Measurements from ENCODE around the gene RNF13. TPM values are rescaled to one million over a fixed set of nuclear protein-coding genes. Genes with fewer than 3 reads are reported as not detected.

RNF13 gene
- total RNA-seq, 2 donors from 2014 or later, result 41.3 to 49.1 TPM

DNA sequence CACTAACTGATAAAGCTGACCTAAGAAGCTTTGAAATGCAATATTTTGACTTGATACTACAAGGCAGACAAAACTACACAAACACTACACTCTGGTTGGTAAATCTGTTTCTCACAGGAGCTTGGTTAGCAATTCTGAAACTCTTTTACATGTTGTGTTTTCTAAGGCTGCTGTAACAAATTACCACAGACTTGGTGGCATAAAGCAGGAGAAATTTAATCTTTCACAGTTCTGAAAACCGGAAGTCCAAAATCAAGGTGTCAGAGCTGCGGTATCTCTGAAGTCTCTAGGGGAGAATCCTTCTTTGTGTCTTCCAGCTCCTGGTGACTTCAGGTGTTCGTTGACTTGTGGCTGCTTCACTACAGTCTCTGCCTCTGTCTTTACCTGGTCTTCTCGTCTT lies 170.6 kb downstream of the RNF13 start:
- Histone ChIP-seq H3K36me3 (no peaks in the 10 kb centered on the region), H3K9ac (ENCODE audit: low read depth in 2 of 2, low read length in 2 of 2) (no peak overlapping the region), H3K9me3 (no peaks in the 10 kb centered on the region), H3K27me3 (no peaks in the 10 kb centered on the region), H3K27ac (no peak overlapping the region), H3K4me3 (no peak overlapping the region), H3K4me1 (no peaks in the 10 kb centered on the region)
- intact Hi-C loops (cut with DNase I), result no loop called here
- TF ChIP-seq, protein P1, sequence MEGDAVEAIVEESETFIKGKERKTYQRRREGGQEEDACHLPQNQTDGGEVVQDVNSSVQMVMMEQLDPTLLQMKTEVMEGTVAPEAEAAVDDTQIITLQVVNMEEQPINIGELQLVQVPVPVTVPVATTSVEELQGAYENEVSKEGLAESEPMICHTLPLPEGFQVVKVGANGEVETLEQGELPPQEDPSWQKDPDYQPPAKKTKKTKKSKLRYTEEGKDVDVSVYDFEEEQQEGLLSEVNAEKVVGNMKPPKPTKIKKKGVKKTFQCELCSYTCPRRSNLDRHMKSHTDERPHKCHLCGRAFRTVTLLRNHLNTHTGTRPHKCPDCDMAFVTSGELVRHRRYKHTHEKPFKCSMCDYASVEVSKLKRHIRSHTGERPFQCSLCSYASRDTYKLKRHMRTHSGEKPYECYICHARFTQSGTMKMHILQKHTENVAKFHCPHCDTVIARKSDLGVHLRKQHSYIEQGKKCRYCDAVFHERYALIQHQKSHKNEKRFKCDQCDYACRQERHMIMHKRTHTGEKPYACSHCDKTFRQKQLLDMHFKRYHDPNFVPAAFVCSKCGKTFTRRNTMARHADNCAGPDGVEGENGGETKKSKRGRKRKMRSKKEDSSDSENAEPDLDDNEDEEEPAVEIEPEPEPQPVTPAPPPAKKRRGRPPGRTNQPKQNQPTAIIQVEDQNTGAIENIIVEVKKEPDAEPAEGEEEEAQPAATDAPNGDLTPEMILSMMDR (IDR thresholded peaks at IDR 0.05), result no peak
- DNase-seq, result no peak

DNA sequence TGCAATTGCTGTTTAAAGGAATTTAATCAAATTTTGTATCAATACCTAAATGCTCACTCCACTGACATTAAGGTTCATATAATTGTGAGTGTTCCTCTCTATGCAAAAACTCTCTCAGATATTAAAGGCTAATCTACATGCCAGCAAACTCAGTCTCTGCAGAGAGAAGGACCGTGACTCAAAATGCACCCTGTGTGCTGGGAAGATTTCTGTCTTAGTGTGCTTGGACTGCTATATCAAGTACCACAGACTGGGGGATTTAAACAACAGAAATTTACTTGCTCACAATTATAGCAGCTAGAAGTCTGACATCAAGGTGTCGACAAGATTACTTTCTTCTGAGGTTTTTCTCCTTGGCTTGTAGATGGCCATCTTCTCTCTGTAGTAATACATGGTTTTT lies 176.3 kb downstream of the RNF13 start:
- TF ChIP-seq, protein P1 (IDR thresholded peaks at IDR 0.05), result no peak
- Histone ChIP-seq H3K9me3 (no peaks in the 10 kb centered on the region), H3K27me3 (no peaks in the 10 kb centered on the region), H3K36me3 (no peaks in the 10 kb centered on the region), H3K4me1 (no peaks in the 10 kb centered on the region), H3K9ac (ENCODE audit: low read depth in 2 of 2, low read length in 2 of 2) (no peak overlapping the region), H3K4me3 (no peak overlapping the region), H3K27ac (no peak overlapping the region)
- no peak for DNase-seq
- intact Hi-C loops (cut with DNase I), result no loop called here

DNA sequence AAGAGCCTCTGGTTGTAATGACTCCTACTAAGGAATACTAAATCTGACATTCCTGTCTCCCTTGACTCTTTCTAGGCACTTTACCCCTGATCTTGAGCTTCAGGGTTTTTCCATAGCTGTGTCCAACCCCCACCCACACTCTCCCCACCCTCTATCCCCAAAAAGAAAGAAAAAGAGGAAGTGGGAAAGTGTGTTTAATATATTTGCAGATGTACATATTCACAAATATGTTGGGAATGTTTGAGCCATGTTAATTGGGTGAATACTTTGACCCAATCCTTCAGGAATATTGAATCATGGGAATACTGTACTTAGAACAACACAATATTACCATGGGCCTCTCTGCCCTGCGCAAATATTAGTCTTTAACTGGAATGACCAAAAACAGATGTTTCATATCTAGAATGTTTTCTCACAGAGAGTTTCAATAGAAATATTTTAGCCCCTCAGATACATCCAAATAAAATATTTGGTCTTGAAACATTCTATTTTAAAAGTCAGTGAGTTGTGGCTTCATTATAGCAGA lies 177.5 kb downstream of the RNF13 start:
- no peak overlapping the region for H3K9ac ChIP-seq (ENCODE audit: low read depth in 2 of 2, low read length in 2 of 2)
- no peak overlapping the region for H3K27ac ChIP-seq
- TF ChIP-seq, protein P1 (IDR thresholded peaks at IDR 0.05), result no peak
- H3K4me1 ChIP-seq, result no peaks in the 10 kb centered on the region
- no peaks in the 10 kb centered on the region for H3K36me3 ChIP-seq
- DNase-seq, result no peak
- H3K4me3 ChIP-seq, result no peak overlapping the region
- no peaks in the 10 kb centered on the region for H3K27me3 ChIP-seq
- intact Hi-C loops (cut with DNase I), result no loop called here
- no peaks in the 10 kb centered on the region for H3K9me3 ChIP-seq

DNA sequence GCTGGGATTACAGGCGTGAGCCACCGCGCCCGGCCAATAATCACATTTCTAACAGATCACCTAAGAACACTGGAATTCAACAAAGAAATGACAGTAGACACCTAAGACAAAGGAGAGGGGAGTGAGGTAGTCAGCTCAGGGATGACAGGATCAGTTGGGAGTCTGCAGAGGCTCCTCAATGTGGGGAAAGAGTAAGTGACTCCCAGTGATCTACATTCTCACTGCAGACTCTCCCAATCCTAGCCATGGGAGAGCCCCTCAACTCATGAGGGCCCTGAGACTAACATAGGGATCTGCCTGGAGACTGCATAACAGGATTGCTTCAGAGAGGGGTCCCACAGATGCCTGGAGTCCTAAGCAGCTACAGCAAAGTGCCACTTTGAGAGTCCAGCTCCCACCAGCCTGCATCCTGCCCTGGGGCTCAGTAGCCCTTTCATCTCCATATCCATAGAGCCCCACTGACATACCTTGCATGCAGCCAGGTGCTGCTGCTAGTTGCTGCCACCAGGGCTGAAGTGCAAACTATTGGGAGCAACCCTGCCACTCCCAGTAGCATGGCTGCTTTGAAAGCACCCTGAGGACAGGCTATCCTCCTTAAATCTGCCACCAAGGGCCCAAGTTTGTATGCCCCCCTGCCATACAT lies 179.5 kb downstream of the RNF13 start:
- H3K36me3 ChIP-seq, result no peaks in the 10 kb centered on the region
- TF ChIP-seq, protein P1 (IDR thresholded peaks at IDR 0.05), result no peak
- no peaks in the 10 kb centered on the region for H3K9me3 ChIP-seq
- H3K4me1 ChIP-seq, result no peaks in the 10 kb centered on the region
- no peak overlapping the region for H3K4me3 ChIP-seq
- H3K27me3 ChIP-seq, result no peaks in the 10 kb centered on the region
- H3K9ac ChIP-seq (ENCODE audit: low read depth in 2 of 2, low read length in 2 of 2), result no peak overlapping the region
- no peak overlapping the region for H3K27ac ChIP-seq
- intact Hi-C loops (cut with DNase I), result no loop called here
- no peak for DNase-seq

DNA sequence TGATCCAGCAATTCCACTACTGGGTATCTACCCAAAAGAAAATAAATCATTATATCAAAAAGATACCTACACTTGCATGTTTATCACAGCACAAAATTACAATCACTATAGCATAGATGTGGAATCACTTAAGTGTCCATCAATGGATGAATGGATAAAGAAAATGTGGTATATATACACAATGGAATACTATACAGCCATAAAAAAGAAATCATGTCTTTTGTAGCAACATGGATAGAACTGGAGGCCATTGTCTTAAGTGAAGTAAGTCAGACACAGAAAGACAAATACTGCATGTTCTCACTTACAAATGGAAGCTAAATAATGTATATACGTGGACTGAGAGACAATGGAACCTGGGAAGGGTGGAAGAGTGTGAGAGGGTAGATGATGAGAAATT lies 185.9 kb downstream of the RNF13 start:
- intact Hi-C loops (cut with DNase I), result no loop called here
- Histone ChIP-seq H3K4me3 (no peak overlapping the region), H3K27me3 (no peaks in the 10 kb centered on the region), H3K9ac (ENCODE audit: low read depth in 2 of 2, low read length in 2 of 2) (no peak overlapping the region), H3K36me3 (no peaks in the 10 kb centered on the region), H3K4me1 (no peaks in the 10 kb centered on the region), H3K9me3 (no peaks in the 10 kb centered on the region), H3K27ac (no peak overlapping the region)
- TF ChIP-seq, protein P1 (IDR thresholded peaks at IDR 0.05), result no peak
- no peak for DNase-seq
